Heart right ventricle (tissue), 16 donors: ENCODE results near the gene KIAA0319L. TPM values are rescaled to one million over a fixed set of nuclear protein-coding genes. Genes with fewer than 3 reads are reported as not detected.

ENCODE experiments used
- ATAC-seq, 8 donors: fragments of 200-7000 bp; cut with Tn5 transposase; one replicate each; pipeline ENCODE4 v1.9.1; 2020; ENCODE audit warnings: mild to moderate bottlenecking in 8 of 8, moderate library complexity in 8 of 8, moderate number of reproducible peaks in 1 of 8
- DNase-seq, 2 donors: peaks; one replicate each; pipeline ENCODE4 v3.0.0-alpha.2; 2020
- H3K27ac ChIP-seq, 10 donors: fragments of 200-600 bp; sonication (generic) in 2 of 10; one replicate each; pipeline versions ENCODE4 v1.5.0 to v1.8.0; 2020 to 2022; ENCODE audit warnings: mild to moderate bottlenecking in 3 of 10
- H3K27me3 ChIP-seq, 7 donors: fragments of 200-600 bp; one replicate each; pipeline ENCODE4 v1.8.0; 2021 to 2022; ENCODE audit warnings: mild to moderate bottlenecking in 2 of 7
- H3K36me3 ChIP-seq, 9 donors: fragments of 200-600 bp; sonication (generic) in 1 of 9; one replicate each; pipeline versions ENCODE4 v1.5.0 to v1.8.0; 2020 to 2022; ENCODE audit warnings: mild to moderate bottlenecking in 2 of 9
- H3K4me1 ChIP-seq, 9 donors: fragments of 200-600 bp; sonication (generic) in 1 of 9; one replicate each; pipeline versions ENCODE4 v1.5.0 to v1.8.0; 2020 to 2022; ENCODE audit warnings: mild to moderate bottlenecking in 4 of 9
- H3K4me3 ChIP-seq, 10 donors: fragments of 200-600 bp; sonication (generic) in 2 of 10; one replicate each; pipeline versions ENCODE4 v1.5.0 to v1.8.0; 2020 to 2022; ENCODE audit warnings: mild to moderate bottlenecking in 7 of 10, moderate library complexity in 2 of 10
- H3K9me3 ChIP-seq, 11 donors: fragments of 200-600 bp in 10 of 11; sonication (generic) in 2 of 11; one replicate each; pipeline versions ENCODE4 v1.5.0 to v1.8.0; 2013 to 2022; ENCODE audit warnings: mild to moderate bottlenecking in 2 of 11, control low read depth in 1 of 11, moderate library complexity in 1 of 11
- CTCF ChIP-seq, 9 donors: fragments of 200-600 bp; sonication (generic) in 2 of 9; IDR thresholded peaks; one replicate each; pipeline versions ENCODE4 v1.5.0 to v1.8.0; 2021 to 2022; ENCODE audit warnings: antibody characterized with exemption in 9 of 9, mild to moderate bottlenecking in 5 of 9, moderate library complexity in 1 of 9
- WGBS, 2 donors: extraction: QIAGEN DNeasy Blood & Tissue Kit; methylation state at CpG; one replicate each; pipeline ENCODE4 v1.1.7; 2013; ENCODE audit warnings: inconsistent platforms in 1 of 2; 5-methylcytosine and 5-hydroxymethylcytosine counted together
- intact Hi-C, 10 donors: fragments of 100-400 bp; cut with DNase I; formaldehyde crosslinking; loops; one replicate each; pipeline versions ENCODE4 v1.11.1 to v1.14.2; 2022
- polyA plus RNA-seq, 2 donors: library from polyadenylated mRNA; stranded (reverse); fragments of 200-250 nt; gene quantifications; one replicate each; pipeline ENCODE4 v1.2.3, GENCODE V29; 2013
- total RNA-seq, 10 donors: library from RNA; stranded (reverse); fragmentation: NEBNext Ultra II Directional in 3 of 10; extraction: Animal tissue kit (Norgen Biotek cat#: 25700) in 3 of 10; gene quantifications; one replicate each; pipeline versions ENCODE4 v1.2.1 to v1.2.4, GENCODE V29; 2021 to 2023
- donor health status: Arrhythmogenic right ventricular cardiomyopathy.
- donor health status: ischemic (EF 13 %, LVEDD 7.1; RV severe dilation, severe dysfunction).
- donor health status: healthy with polysubstance abuse.
- donor health status: DM: no; HTN: yes; CAD: no.
- donor health status: DM: no; HTN: no; CAD: no.
- donor health status: ischemic (EF 25% LVEDD 6.9; RV normal size, moderate dysfunction).
- donor health status: ischemic (EF 25% LVEDD 5.7; RV mildly dilated, moderate dysfunction).
- donor health status: healthy.
- donor health status: DM: yes; HTN: yes; CAD: no.
- donor health status: Ischemic cardiomyopathy.
- donor health status: ischemic (EF 35%, LVEDD 5.7; RV mildly dilated, moderate dysfunction).
- donor health status: nonischemic (EF 11% LVEDD 7.7; RV severe dilation, severe dysfunction).
- donor health status: DM: yes; HTN: yes; CAD: no.
- donor health status: PGD.
- donor health status: ischemic (EF 29% LVEDD 5.4; RV normal size, mild dysfunction).
- donor health status: nonischemic (EF 23%, LVEDD 6.1; RV moderate dilation, normal function).

The KIAA0319L gene
- total and polyA plus RNA-seq, 12 donors, result 26.0 to 84.3 (median 74.9) TPM

GRCh38 chr1:35428360-35428759, 128.8 kb downstream of the KIAA0319L start:
- no peak for ATAC-seq
- Histone ChIP-seq H3K4me1 (peaks cover 0 to 9% (median 0%) of the 10 kb centered on the region in 9 donors), H3K27me3 (no peaks in the 10 kb centered on the region), H3K4me3 (no peak overlapping the region), H3K36me3 (peaks cover 0 to 47% (median 2%) of the 10 kb centered on the region in 9 donors), H3K9me3 (no peaks in the 10 kb centered on the region), H3K27ac (no peak overlapping the region)
- 95 to 99% methylated on average over 7 of the region's 7 CpGs for WGBS, 2 donors
- no peak for DNase-seq
- TF ChIP-seq CTCF (IDR thresholded peaks at IDR 0.05), result no peak
- intact Hi-C loops, result no loop called here

- peaks cover 0 to 9% (median 0%) of the 10 kb centered on the region in 9 donors for H3K4me1 ChIP-seq
- WGBS, 2 donors, result 56 to 66% methylated on average over 2 of the region's 2 CpGs
- no peak for TF ChIP-seq CTCF (IDR thresholded peaks at IDR 0.05)
- H3K27me3 ChIP-seq, result no peaks in the 10 kb centered on the region
- no peak overlapping the region for H3K27ac ChIP-seq
- intact Hi-C loops, result no loop called here
- H3K4me3 ChIP-seq, result no peak overlapping the region
- DNase-seq (no peak), ATAC-seq (no peak)
- no peaks in the 10 kb centered on the region for H3K9me3 ChIP-seq
- H3K36me3 ChIP-seq, result peaks cover 0 to 47% (median 5%) of the 10 kb centered on the region in 9 donors
Observed at GRCh38 chr1:35426097-35426586, 131.1 kb downstream of the KIAA0319L start.

GRCh38 chr1:35408925-35409324, 148.3 kb downstream of the KIAA0319L start:
- peaks cover 0 to 6% (median 0%) of the 10 kb centered on the region in 11 donors for H3K9me3 ChIP-seq
- H3K27ac ChIP-seq, result no peak overlapping the region
- 98 to 100% methylated on average over 1 of the region's 1 CpG for WGBS, 2 donors
- no peaks in the 10 kb centered on the region for H3K4me1 ChIP-seq
- TF ChIP-seq CTCF (IDR thresholded peaks at IDR 0.05), result no peak
- no peak for ATAC-seq
- intact Hi-C loops, result no loop called here
- DNase-seq, result no peak
- no peak overlapping the region for H3K4me3 ChIP-seq
- no peaks in the 10 kb centered on the region for H3K27me3 ChIP-seq
- peaks cover 0 to 97% (median 52%) of the 10 kb centered on the region in 9 donors for H3K36me3 ChIP-seq

- DNase-seq, result no peak
- WGBS, 2 donors, result 94 to 99% methylated on average over 4 of the region's 4 CpGs
- intact Hi-C loops, result no loop called here
- H3K9me3 ChIP-seq, result peaks cover 0 to 6% (median 0%) of the 10 kb centered on the region in 11 donors
- no peak overlapping the region for H3K27ac ChIP-seq
- H3K36me3 ChIP-seq, result peaks cover 0 to 100% (median 62%) of the 10 kb centered on the region in 9 donors
- no peak for ATAC-seq
- no peaks in the 10 kb centered on the region for H3K4me1 ChIP-seq
- no peaks in the 10 kb centered on the region for H3K27me3 ChIP-seq
- no peak overlapping the region for H3K4me3 ChIP-seq
- no peak for TF ChIP-seq CTCF (IDR thresholded peaks at IDR 0.05)
Observed at GRCh38 chr1:35407743-35408142, 149.5 kb downstream of the KIAA0319L start.
